Tibial artery (tissue), 4 donors: ENCODE measurements around the gene NANOS3.
A peak's percentile ranks its signal among the peaks of the same experiment; 100 is the strongest.

Experiments
- DNase-seq, 2 donors: peaks; one replicate each; pipeline ENCODE4 v3.0.0-alpha.2; 2019
- H3K27ac ChIP-seq, 2 donors: fragments of 200-600 bp; sonication (generic) in 1 of 2; 1 replicate in 1 of 2; 2 replicates in 1 of 2; pipeline ENCODE4 v1.5.1; 2018 to 2019; ENCODE audit warnings: mild to moderate bottlenecking in 1 of 2
- H3K27me3 ChIP-seq, 2 donors: fragments of 200-600 bp; sonication (generic) in 1 of 2; one replicate each; pipeline versions ENCODE4 v1.5.1 to v1.6.0; 2016 to 2019
- H3K36me3 ChIP-seq, 3 donors: fragments of 200-600 bp; sonication (generic) in 2 of 3; one replicate each; pipeline ENCODE4 v1.5.1; 2016 to 2019; ENCODE audit warnings: mild to moderate bottlenecking in 2 of 3
- H3K4me1 ChIP-seq, 4 donors: fragments of 200-600 bp; sonication (generic) in 2 of 4; 1 replicate in 3 of 4; 2 replicates in 1 of 4; pipeline ENCODE4 v1.5.1; 2016 to 2019
- H3K4me3 ChIP-seq, 2 donors: fragments of 200-600 bp; sonication (generic) in 1 of 2; 1 replicate in 1 of 2; 2 replicates in 1 of 2; pipeline ENCODE4 v1.5.1; 2018 to 2019; ENCODE audit warnings: mild to moderate bottlenecking in 2 of 2
- H3K9me3 ChIP-seq, 3 donors: fragments of 200-600 bp; sonication (generic) in 1 of 3; one replicate each; pipeline ENCODE4 v1.5.1; 2016 to 2019
- intact Hi-C: fragments of 100-400 bp; cut with DNase I; formaldehyde crosslinking; loops from one replicate; pipeline ENCODE4 v1.15.0; 2023; ENCODE audit warnings: low total_unique reads
- TF ChIP-seq, protein P1 (sequence below), 2 experiments: fragments of 200-600 bp in 1 of 2; fragments of 450-650 bp in 1 of 2; IDR thresholded peaks; one replicate each; pipeline ENCODE4 v1.5.1; 2017 to 2019; ENCODE audit warnings: antibody characterized with exemption in 2 of 2, mild to moderate bottlenecking in 1 of 2, moderate library complexity in 1 of 2

Gene NANOS3

GRCh38 chr19:13865571-13866462, 11.1 kb upstream of the NANOS3 start:
- DNase-seq = no peak
- Histone ChIP-seq H3K27me3 (peaks cover 0 to 3% of the 10 kb centered on the region in 2 donors), H3K9me3 (no peaks in the 10 kb centered on the region), H3K27ac (peak overlapping the region; percentile 41 to 69), H3K4me3 (peak overlapping the region; percentile 62 to 71), H3K36me3 (no peaks in the 10 kb centered on the region), H3K4me1 (peaks cover 0 to 39% (median 19%) of the 10 kb centered on the region in 4 donors)
- intact Hi-C loops = no loop called here
- TF ChIP-seq, protein P1, sequence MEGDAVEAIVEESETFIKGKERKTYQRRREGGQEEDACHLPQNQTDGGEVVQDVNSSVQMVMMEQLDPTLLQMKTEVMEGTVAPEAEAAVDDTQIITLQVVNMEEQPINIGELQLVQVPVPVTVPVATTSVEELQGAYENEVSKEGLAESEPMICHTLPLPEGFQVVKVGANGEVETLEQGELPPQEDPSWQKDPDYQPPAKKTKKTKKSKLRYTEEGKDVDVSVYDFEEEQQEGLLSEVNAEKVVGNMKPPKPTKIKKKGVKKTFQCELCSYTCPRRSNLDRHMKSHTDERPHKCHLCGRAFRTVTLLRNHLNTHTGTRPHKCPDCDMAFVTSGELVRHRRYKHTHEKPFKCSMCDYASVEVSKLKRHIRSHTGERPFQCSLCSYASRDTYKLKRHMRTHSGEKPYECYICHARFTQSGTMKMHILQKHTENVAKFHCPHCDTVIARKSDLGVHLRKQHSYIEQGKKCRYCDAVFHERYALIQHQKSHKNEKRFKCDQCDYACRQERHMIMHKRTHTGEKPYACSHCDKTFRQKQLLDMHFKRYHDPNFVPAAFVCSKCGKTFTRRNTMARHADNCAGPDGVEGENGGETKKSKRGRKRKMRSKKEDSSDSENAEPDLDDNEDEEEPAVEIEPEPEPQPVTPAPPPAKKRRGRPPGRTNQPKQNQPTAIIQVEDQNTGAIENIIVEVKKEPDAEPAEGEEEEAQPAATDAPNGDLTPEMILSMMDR (IDR thresholded peaks at IDR 0.05) = no peak

DNA sequence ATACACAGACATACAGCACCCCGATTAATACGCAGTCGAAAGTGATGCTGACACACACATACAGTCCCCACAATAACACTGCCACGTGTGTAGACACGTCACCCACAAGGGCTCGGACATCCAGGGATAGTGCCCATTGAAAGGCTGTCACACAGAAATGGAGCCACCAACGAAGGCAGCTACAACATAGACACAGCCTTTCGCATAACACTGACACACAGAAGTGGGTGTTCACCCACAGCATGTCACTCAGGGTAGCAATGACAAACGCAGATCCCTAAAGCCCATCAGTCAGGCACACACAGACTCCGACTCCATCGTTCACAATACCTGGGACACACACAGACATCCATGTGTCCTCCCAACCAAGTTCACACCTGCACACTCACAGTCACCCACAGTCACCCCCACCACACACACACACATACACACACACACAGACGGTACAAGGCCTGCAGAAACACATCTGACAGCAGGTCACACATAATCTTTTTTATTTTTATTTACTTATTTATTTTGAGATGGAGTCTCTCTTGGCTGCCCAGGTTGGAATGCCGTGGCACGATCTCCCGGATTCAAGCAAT, 10.4 kb upstream of the NANOS3 start:
- Histone ChIP-seq H3K4me1 (peaks cover 0 to 33% (median 15%) of the 10 kb centered on the region in 4 donors), H3K27me3 (peaks cover 0 to 3% of the 10 kb centered on the region in 2 donors), H3K27ac (peak overlapping the region in 1 of 2 donors; percentile 41), H3K36me3 (no peaks in the 10 kb centered on the region), H3K9me3 (no peaks in the 10 kb centered on the region), H3K4me3 (peak overlapping the region; percentile 62 to 71)
- intact Hi-C loops = no loop called here
- DNase-seq = no peak
- TF ChIP-seq, protein P1 (IDR thresholded peaks at IDR 0.05) = no peak

GRCh38 chr19:13868663-13869062, 8.3 kb upstream of the NANOS3 start:
- intact Hi-C loops = no loop called here

DNA sequence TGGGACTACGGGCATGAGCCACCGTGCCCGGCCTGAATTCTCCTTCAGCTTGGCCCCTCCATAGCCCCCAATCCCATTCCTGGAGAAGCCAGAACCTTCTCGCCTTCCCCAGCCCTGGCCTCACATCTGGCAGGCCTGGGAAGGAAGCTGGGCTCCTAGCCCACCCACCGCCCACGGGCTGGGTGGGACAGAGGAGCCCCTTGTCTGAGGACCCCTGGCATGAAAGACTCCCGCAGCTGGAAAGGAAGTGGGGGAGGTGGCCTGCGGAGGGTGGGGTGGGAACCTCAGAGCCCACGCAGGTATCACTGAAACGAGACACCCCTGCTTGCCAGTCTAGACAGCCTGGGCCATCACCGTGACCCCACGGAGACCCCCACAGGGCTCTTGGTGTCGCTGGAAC, 7.7 kb upstream of the NANOS3 start:
- H3K4me3 ChIP-seq = no peak overlapping the region
- DNase-seq = no peak
- intact Hi-C loops = no loop called here
- H3K27ac ChIP-seq = no peak overlapping the region
- H3K9me3 ChIP-seq = no peaks in the 10 kb centered on the region
- H3K4me1 ChIP-seq = peaks cover 0 to 30% (median 16%) of the 10 kb centered on the region in 4 donors
- no peaks in the 10 kb centered on the region for H3K36me3 ChIP-seq
- TF ChIP-seq, protein P1 (IDR thresholded peaks at IDR 0.05) = no peak
- peaks cover 0 to 9% of the 10 kb centered on the region in 2 donors for H3K27me3 ChIP-seq

More at GRCh38 chr19:13868663-13869062, 8.3 kb upstream of the NANOS3 start:
- Histone ChIP-seq H3K4me3 (no peak overlapping the region), H3K27me3 (peaks cover 0 to 9% of the 10 kb centered on the region in 2 donors), H3K27ac (no peak overlapping the region), H3K36me3 (no peaks in the 10 kb centered on the region), H3K4me1 (peaks cover 0 to 35% (median 18%) of the 10 kb centered on the region in 4 donors), H3K9me3 (no peaks in the 10 kb centered on the region)
- TF ChIP-seq, protein P1 (IDR thresholded peaks at IDR 0.05) = no peak
- DNase-seq = no peak

- no peaks in the 10 kb centered on the region for H3K36me3 ChIP-seq
- TF ChIP-seq, protein P1 (IDR thresholded peaks at IDR 0.05) = no peak
- no peaks in the 10 kb centered on the region for H3K9me3 ChIP-seq
- H3K27me3 ChIP-seq = peaks cover 0 to 9% of the 10 kb centered on the region in 2 donors
- no peak overlapping the region for H3K27ac ChIP-seq
- no peak overlapping the region for H3K4me3 ChIP-seq
- DNase-seq = no peak
- intact Hi-C loops = no loop called here
- H3K4me1 ChIP-seq = peaks cover 0 to 18% (median 11%) of the 10 kb centered on the region in 4 donors
Observed at GRCh38 chr19:13870873-13871272, 6.1 kb upstream of the NANOS3 start.
